HepG2 (cell line): Measurements from ENCODE around the gene PTPA. TPM values are rescaled to one million over a fixed set of nuclear protein-coding genes. Genes with fewer than 3 reads are reported as not detected.

Source experiments
- AHR ChIP-seq: IDR thresholded peaks from 2 replicates; pipeline ENCODE4 v1.6.1; 2018; ENCODE audit warnings: missing genetic modification reagents, missing compliant biosample characterization
- ATAD3A ChIP-seq: sonication (generic); formaldehyde crosslinking; IDR thresholded peaks from 2 replicates; pipeline ENCODE4 v1.4.0; 2020; ENCODE audit warnings: missing genetic modification reagents
- ATRX ChIP-seq: sonication (generic); formaldehyde crosslinking; IDR thresholded peaks from 2 replicates; pipeline ENCODE4 v1.4.0; 2020; ENCODE audit warnings: missing genetic modification reagents, borderline replicate concordance
- CAMTA2 ChIP-seq: sonication (generic); formaldehyde crosslinking; IDR thresholded peaks from 2 replicates; pipeline ENCODE4 v1.4.0; 2020; ENCODE audit warnings: mild to moderate bottlenecking, missing genetic modification reagents, borderline replicate concordance
- GTF2F1 ChIP-seq: fragments of 150-350 bp; IDR thresholded peaks from 2 replicates; pipeline ENCODE4 v1.6.1; 2014; ENCODE audit warnings: low read length
- MEIS1 ChIP-seq: sonication (generic); formaldehyde crosslinking; IDR thresholded peaks from 2 replicates; pipeline ENCODE4 v1.9.0; 2021; ENCODE audit warnings: mild to moderate bottlenecking, missing genetic modification reagents, moderate library complexity, borderline replicate concordance
- POLR2AphosphoS5 ChIP-seq: IDR thresholded peaks from 2 replicates; pipeline ENCODE4 v1.6.1; 2012; ENCODE audit warnings: low read depth, low read length
- RFX5 ChIP-seq: IDR thresholded peaks from 2 replicates; pipeline ENCODE4 v1.6.1; 2011; ENCODE audit warnings: low read depth, low read length, improper control_type of control experiment
- SAFB2 ChIP-seq: sonication (generic); formaldehyde crosslinking; IDR thresholded peaks from 2 replicates; pipeline ENCODE4 v1.5.1; 2020; ENCODE audit warnings: missing genetic modification reagents, low read depth, mild to moderate bottlenecking, borderline replicate concordance
- SOX5 ChIP-seq: IDR thresholded peaks from 2 replicates; pipeline ENCODE4 v1.6.1; 2016; ENCODE audit warnings: borderline replicate concordance
- SP5 ChIP-seq: IDR thresholded peaks from 2 replicates; pipeline ENCODE4 v1.6.1; 2016; ENCODE audit warnings: low read depth, borderline replicate concordance
- SRY ChIP-seq: sonication (generic); formaldehyde crosslinking; IDR thresholded peaks from 2 replicates; pipeline ENCODE4 v1.8.0; 2022; ENCODE audit warnings: mild to moderate bottlenecking, missing genetic modification reagents
- ZC3H13 ChIP-seq: sonication (generic); formaldehyde crosslinking; IDR thresholded peaks from 2 replicates; pipeline ENCODE4 v1.8.1; 2023; ENCODE audit warnings: mild to moderate bottlenecking, missing genetic modification reagents, moderate library complexity
- ZNF24 ChIP-seq: fragments of 450-650 bp; IDR thresholded peaks from 2 replicates; pipeline ENCODE4 v1.6.1; 2017; ENCODE audit warnings: antibody characterized with exemption, mild to moderate bottlenecking
- ZNF552 ChIP-seq: sonication (generic); formaldehyde crosslinking; IDR thresholded peaks from 2 replicates; pipeline ENCODE4 v1.9.0; 2022; ENCODE audit warnings: missing genetic modification reagents, mild to moderate bottlenecking, borderline replicate concordance
- ZNF598 ChIP-seq: sonication (generic); formaldehyde crosslinking; IDR thresholded peaks from 2 replicates; pipeline ENCODE4 v1.5.1; 2020; ENCODE audit warnings: mild to moderate bottlenecking, missing genetic modification reagents, borderline replicate concordance
- ZNF749 ChIP-seq: sonication (generic); formaldehyde crosslinking; IDR thresholded peaks from 2 replicates; pipeline ENCODE4 v1.8.0; 2022; ENCODE audit warnings: mild to moderate bottlenecking, missing genetic modification reagents, moderate library complexity, borderline replicate concordance
- ZNF775 ChIP-seq: sonication (generic); formaldehyde crosslinking; IDR thresholded peaks from 2 replicates; pipeline ENCODE4 v1.4.0; 2020; ENCODE audit warnings: missing genetic modification reagents, mild to moderate bottlenecking, moderate library complexity, borderline replicate concordance
- ZNF792 ChIP-seq: IDR thresholded peaks from 2 replicates; pipeline ENCODE4 v1.6.1; 2016
- polyA plus RNA-seq, 8 experiments: library from polyadenylated mRNA; depleted of rRNA in 3 of 8; stranded (reverse) in 7 of 8; unstranded in 1 of 8; fragments of >200 nt; fragmentation: Illumina TruSeq in 4 of 8; extraction: Trizol in 4 of 8; gene quantifications; 2 replicates each; pipeline versions ENCODE4 v1.2.1 to v1.2.3, GENCODE V29; 2011 to 2016; ENCODE audit warnings: low read depth in 4 of 8, missing spikeins in 1 of 8, mixed read lengths in 1 of 8; ENCODE audit not compliant: insufficient read depth in 1 of 8
- total RNA-seq, 5 experiments: library from RNA; depleted of rRNA; stranded (reverse); fragments of >200 nt; fragmentation: Illumina TruSeq; extraction: Trizol; gene quantifications; 2 replicates each; pipeline ENCODE4 v1.2.3, GENCODE V29; 2016; ENCODE audit warnings: low read depth in 1 of 5
- TF ChIP-seq, protein P1 (sequence below): sonication (generic); formaldehyde crosslinking; IDR thresholded peaks from 2 replicates; pipeline ENCODE4 v1.5.0; 2020; ENCODE audit warnings: missing genetic modification reagents
- TF ChIP-seq, protein P2 (sequence below): sonication (generic); formaldehyde crosslinking; IDR thresholded peaks from 2 replicates; pipeline ENCODE4 v1.4.0; 2020; ENCODE audit warnings: missing genetic modification reagents, mild to moderate bottlenecking, borderline replicate concordance
- TF ChIP-seq, protein P3 (sequence below): IDR thresholded peaks from 2 replicates; pipeline ENCODE4 v1.6.1; 2012; ENCODE audit warnings: low read depth, low read length, improper control_type of control experiment
- TF ChIP-seq, protein P4 (sequence below): sonication (generic); formaldehyde crosslinking; IDR thresholded peaks from 2 replicates; pipeline ENCODE4 v1.4.0; 2020; ENCODE audit warnings: mild to moderate bottlenecking, missing genetic modification reagents

PTPA gene
- total and polyA plus RNA-seq, 2 of the 13 experiments (the other 11 are each of a cell fraction or from before 2014, with no cell fraction given), result 79.3 to 105 TPM

DNA sequence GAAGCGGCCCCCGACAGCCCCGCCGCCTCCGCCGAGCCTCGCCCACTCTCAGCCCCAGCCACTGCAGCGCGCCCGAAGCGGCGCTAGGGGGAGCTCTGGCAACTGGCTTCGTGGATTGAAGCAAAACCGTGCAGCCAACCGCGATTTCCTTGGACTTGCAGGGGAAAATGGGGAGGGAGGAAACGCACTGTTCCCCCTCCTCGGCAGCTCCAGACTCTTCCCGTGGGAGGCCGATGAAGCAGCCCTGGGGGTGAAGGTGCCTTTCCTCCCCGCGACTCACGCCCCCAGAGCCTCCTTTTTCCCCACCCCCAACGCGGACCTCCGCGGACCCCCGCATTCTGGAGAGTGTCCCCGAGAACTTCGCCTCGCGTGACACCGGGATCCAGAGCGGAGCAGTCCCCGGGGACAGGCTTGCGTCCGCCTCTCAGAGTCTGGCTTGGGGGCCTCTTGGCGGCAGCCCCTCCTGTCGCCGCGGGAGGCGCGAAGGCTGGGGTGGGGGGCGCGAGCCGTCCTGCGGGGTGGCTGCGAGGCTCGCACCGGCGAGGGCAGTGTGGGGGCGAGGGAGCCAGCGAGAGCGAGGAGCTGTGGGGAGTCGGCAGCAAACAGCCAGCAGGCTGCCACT is 63.0 kb downstream of the PTPA start (continued):
- TF ChIP-seq, protein P1, sequence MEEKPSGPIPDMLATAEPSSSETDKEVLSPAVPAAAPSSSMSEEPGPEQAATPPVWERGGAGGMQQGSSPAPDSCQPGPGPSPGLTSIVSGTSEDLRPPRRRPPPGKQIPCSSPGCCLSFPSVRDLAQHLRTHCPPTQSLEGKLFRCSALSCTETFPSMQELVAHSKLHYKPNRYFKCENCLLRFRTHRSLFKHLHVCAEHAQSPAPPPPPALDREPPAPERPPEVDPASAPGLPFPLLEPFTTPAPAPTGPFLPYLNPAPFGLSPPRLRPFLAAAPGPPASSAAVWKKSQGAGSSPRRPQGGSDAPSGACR (CRISPR knock-in tag), result no peak
- TF ChIP-seq SRY (CRISPR knock-in tag) (0 out of 2 replicates have a peak, but pooled peaks have one; percentile 51), MEIS1 (no peak), ZNF792 (CRISPR knock-in tag) (0 out of 2 replicates have a peak, but pooled peaks have one; percentile 21), ZNF24 (no peak), ZC3H13 (no peak), POLR2AphosphoS5 (peak; percentile 22; the same call in 1 of the 2 replicates), GTF2F1 (no peak), ZNF749 (CRISPR knock-in tag) (0 out of 2 replicates have a peak, but pooled peaks have one; percentile 43), RFX5 (no peak), ZNF552 (CRISPR knock-in tag) (no peak), AHR (CRISPR knock-in tag) (no peak), SOX5 (CRISPR knock-in tag) (no peak), SAFB2 (0 out of 2 replicates have a peak, but pooled peaks have one; percentile 68), ATRX (no peak), SP5 (no peak), CAMTA2 (CRISPR knock-in tag) (peak; percentile 35; the same call in 1 of the 2 replicates), ZNF598 (CRISPR knock-in tag) (no peak), ZNF775 (no peak), ATAD3A (no peak)
- TF ChIP-seq, protein P2, sequence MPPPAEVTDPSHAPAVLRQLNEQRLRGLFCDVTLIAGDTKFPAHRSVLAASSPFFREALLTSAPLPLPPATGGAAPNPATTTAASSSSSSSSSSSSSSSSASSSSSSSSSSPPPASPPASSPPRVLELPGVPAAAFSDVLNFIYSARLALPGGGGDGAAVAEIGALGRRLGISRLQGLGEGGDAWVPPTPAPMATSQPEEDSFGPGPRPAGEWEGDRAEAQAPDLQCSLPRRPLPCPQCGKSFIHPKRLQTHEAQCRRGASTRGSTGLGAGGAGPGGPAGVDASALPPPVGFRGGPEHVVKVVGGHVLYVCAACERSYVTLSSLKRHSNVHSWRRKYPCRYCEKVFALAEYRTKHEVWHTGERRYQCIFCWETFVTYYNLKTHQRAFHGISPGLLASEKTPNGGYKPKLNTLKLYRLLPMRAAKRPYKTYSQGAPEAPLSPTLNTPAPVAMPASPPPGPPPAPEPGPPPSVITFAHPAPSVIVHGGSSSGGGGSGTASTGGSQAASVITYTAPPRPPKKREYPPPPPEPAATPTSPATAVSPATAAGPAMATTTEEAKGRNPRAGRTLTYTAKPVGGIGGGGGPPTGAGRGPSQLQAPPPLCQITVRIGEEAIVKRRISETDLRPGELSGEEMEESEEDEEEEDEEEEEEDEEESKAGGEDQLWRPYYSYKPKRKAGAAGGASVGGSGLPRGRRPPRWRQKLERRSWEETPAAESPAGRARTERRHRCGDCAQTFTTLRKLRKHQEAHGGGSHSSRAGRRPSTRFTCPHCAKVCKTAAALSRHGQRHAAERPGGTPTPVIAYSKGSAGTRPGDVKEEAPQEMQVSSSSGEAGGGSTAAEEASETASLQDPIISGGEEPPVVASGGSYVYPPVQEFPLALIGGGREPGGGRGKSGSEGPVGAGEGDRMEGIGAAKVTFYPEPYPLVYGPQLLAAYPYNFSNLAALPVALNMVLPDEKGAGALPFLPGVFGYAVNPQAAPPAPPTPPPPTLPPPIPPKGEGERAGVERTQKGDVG (CRISPR knock-in tag), result no peak
- TF ChIP-seq, protein P3, sequence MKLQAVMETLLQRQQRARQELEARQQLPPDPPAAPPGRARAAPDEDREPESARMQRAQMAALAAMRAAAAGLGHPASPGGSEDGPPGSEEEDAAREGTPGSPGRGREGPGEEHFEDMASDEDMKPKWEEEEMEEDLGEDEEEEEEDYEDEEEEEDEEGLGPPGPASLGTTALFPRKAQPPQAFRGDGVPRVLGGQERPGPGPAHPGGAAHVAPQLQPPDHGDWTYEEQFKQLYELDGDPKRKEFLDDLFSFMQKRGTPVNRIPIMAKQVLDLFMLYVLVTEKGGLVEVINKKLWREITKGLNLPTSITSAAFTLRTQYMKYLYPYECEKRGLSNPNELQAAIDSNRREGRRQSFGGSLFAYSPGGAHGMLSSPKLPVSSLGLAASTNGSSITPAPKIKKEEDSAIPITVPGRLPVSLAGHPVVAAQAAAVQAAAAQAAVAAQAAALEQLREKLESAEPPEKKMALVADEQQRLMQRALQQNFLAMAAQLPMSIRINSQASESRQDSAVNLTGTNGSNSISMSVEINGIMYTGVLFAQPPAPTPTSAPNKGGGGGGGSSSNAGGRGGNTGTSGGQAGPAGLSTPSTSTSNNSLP, result no peak
- TF ChIP-seq, protein P4, sequence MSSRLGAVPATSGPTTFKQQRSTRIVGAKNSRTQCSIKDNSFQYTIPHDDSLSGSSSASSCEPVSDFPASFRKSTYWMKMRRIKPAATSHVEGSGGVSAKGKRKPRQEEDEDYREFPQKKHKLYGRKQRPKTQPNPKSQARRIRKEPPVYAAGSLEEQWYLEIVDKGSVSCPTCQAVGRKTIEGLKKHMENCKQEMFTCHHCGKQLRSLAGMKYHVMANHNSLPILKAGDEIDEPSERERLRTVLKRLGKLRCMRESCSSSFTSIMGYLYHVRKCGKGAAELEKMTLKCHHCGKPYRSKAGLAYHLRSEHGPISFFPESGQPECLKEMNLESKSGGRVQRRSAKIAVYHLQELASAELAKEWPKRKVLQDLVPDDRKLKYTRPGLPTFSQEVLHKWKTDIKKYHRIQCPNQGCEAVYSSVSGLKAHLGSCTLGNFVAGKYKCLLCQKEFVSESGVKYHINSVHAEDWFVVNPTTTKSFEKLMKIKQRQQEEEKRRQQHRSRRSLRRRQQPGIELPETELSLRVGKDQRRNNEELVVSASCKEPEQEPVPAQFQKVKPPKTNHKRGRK (CRISPR knock-in tag), result no peak
